ENCODE results near the gene IZUMO1. TPM values are rescaled to one million over a fixed set of nuclear protein-coding genes. Genes with fewer than 3 reads are reported as not detected.

IZUMO1 gene
- total and polyA plus RNA-seq, 2 of the 8 experiments (the other 6 are each of a cell fraction or from before 2014, with no cell fraction given) = 0.33 to 1.8 TPM

DNA sequence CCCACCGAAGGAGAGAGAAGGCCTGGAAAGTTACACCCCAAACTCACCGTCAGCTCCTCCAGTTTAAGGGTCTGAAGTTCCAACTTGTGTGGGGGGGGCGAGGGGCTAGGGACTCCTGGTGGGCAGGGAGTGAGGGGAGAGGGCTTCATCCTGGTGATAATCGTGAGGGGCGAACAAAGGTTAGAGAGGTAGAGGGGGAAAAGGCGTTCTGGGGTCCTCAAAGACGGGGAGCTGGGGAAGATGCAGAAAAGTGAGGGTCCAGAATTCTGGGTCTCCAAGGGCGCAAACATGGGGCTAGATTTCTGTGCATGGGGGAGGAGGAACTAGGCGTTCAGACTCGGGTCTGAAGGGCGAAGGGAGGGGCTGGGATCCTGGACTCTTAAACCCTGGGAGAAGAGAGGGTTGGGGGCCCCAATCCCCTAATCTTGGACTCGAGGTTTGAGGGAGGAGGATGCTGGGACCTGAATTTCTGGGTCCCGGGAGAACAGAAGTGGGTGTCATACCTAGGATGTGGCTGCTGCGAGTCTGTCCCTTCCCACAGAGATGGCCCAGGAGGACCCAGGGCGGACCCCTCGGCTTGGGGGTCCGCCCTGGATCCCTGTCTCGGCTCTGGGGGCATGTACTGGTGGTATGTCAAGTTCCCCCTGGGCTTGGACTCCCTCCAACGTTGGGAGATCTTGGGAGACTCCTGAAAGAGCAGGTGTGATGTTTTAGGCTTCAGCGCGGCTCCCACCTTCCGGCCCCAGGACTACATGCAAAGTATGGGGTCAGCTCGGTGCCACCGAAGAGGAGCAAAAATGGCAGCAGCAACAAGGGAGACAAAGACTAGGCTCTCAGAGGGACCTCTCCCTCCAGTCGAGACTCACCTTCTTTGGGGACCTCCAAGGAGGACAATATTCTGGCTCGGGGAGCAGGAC, 31.7 kb downstream of the IZUMO1 start:
- no peak overlapping the region for H2BK15ac ChIP-seq (ENCODE audit: low read length)
- H3K9ac ChIP-seq (replicated peaks in 1 of 4; ENCODE audit: extremely low read depth in 1 of 4, low read depth in 3 of 4, low read length in 3 of 4) = peak overlapping the region in 3 of 4 experiments; percentile 20 to 29 (median 29); a peak in 4 of 7 replicates
- DNase-seq (ENCODE audit: low read depth in 1 of 2, low spot score in 2 of 2) (no peak), FAIRE-seq (no peak)
- H2BK5ac ChIP-seq (ENCODE audit: low read depth, low read length) = peak overlapping the region; percentile 71; the same call in 1 of the 2 replicates
- ChIA-PET CTCF (ENCODE audit: partially characterized antibody) (interaction anchor here (1.6 to 8.2 kb wide), 4 partner anchors 23 to 69 kb away, joined by 5 to 53 read pairs (median 18); partner anchors contain the start of gene CA11), POLR2A (ENCODE audit: partially characterized antibody) (interaction anchor here (0.8 to 7.7 kb wide), 15 partner anchors 10 to 157 kb away, joined by 3 to 59 read pairs (median 5); partner anchors contain the start of genes CA11, FGF21, FUT2 and IZUMO1)
- peak overlapping the region; percentile 58; the same call in 1 of the 2 replicates for H4K8ac ChIP-seq (ENCODE audit: extremely low read depth, insufficient read depth, low read length)
- peak overlapping the region; percentile 27; the same call in 1 of the 2 replicates for H2BK12ac ChIP-seq (ENCODE audit: low read depth, low read length)
- H3K27ac ChIP-seq (ENCODE audit: low read depth, low read length) = peak overlapping the region; percentile 70; the same call in 1 of the 2 replicates
- H3K23ac ChIP-seq (ENCODE audit: insufficient read length) = no peak overlapping the region
- TF ChIP-seq BACH1 (IDR thresholded peaks at IDR 0.05; ENCODE audit: low read length) = no peak
- 0 out of 2 replicates have a peak, but pooled peaks have one; percentile 1 for TF ChIP-seq SUZ12 (IDR thresholded peaks at IDR 0.05; ENCODE audit: low read length)
- H3K4ac ChIP-seq (replicated peaks; ENCODE audit: insufficient read length, low read depth, low read length) = peak overlapping the region; percentile 21
- 0 out of 2 replicates have a peak overlapping the region, but pooled peaks have one; percentile 30 for H2AFZ ChIP-seq (ENCODE audit: low read length)
- peak overlapping the region; percentile 37 to 76 (median 50) for H3K4me3 ChIP-seq (ENCODE audit: extremely low read depth in 1 of 4, insufficient read depth in 2 of 4, low read depth in 3 of 4, low read length in 4 of 4)
- peak overlapping the region; percentile 78 to 82 for H3K4me2 ChIP-seq (ENCODE audit: insufficient read depth in 1 of 2, low read depth in 2 of 2, low read length in 2 of 2)
- H3K56ac ChIP-seq (replicated peaks; ENCODE audit: insufficient read length, low read depth, low read length) = peak overlapping the region; percentile 67
- H3K23me2 ChIP-seq (ENCODE audit: low read depth, low read length) = peaks cover 19% of the 10 kb centered on the region; the same call in 1 of the 2 replicates
- peak overlapping the region; percentile 61; the same call in 1 of the 2 replicates for H2BK20ac ChIP-seq (ENCODE audit: low read length)
- peak overlapping the region; percentile 25; the same call in 1 of the 2 replicates for H3K18ac ChIP-seq (ENCODE audit: extremely low read depth, low read length)
- H2AK5ac ChIP-seq (ENCODE audit: low read depth, low read length) = no peak overlapping the region
- 0 out of 4 replicates have a peak, but pooled peaks cover 0 to 3% of the 10 kb centered on the region in 2 experiments for H3K9me3 ChIP-seq (ENCODE audit: insufficient read depth in 2 of 2, low read depth in 1 of 2, low read length in 1 of 2)
- no peaks in the 10 kb centered on the region for H3K79me2 ChIP-seq (ENCODE audit: control insufficient read depth in 1 of 2, insufficient read depth in 2 of 2, low read length in 2 of 2)
- peaks cover 0 to 31% (median 12%) of the 10 kb centered on the region in 4 experiments; a peak in 6 of 7 replicates for H3K4me1 ChIP-seq (replicated peaks in 1 of 4; ENCODE audit: control insufficient read depth in 3 of 4, insufficient read depth in 4 of 4, low read length in 3 of 4)
- 80% methylated on average over 25 of the region's 26 CpGs; no CpG with 5 or more reads in 1 of the 2 experiments for WGBS, 2 experiments (ENCODE audit: extremely low coverage in 1 of 2, insufficient coverage in 1 of 2, insufficient read length in 1 of 2, insufficient replicate concordance in 2 of 2, low coverage in 1 of 2, low lambda C conversion rate in 2 of 2, missing lambda C conversion rate in 1 of 2)
- H4K91ac ChIP-seq (replicated peaks; ENCODE audit: insufficient read length, low read length) = peak overlapping the region; percentile 66
- no peaks in the 10 kb centered on the region for H4K20me1 ChIP-seq (replicated peaks in 1 of 2; ENCODE audit: control insufficient read depth in 1 of 2, insufficient read depth in 2 of 2, low read length in 2 of 2)
- H3K27me3 ChIP-seq (replicated peaks in 1 of 4; ENCODE audit: control insufficient read depth in 3 of 4, extremely low read depth in 1 of 4, insufficient read depth in 3 of 4, low read length in 3 of 4) = no peaks in the 10 kb centered on the region
- no peaks in the 10 kb centered on the region for H3K36me3 ChIP-seq (ENCODE audit: control insufficient read depth in 2 of 4, insufficient read depth in 4 of 4, low read length in 3 of 4)
- no peaks in the 10 kb centered on the region for H3K79me1 ChIP-seq (ENCODE audit: low read depth, low read length)
- H2BK120ac ChIP-seq (replicated peaks; ENCODE audit: low read depth, low read length) = no peak overlapping the region
- peak overlapping the region; percentile 42 for H3K14ac ChIP-seq (ENCODE audit: insufficient read length)
- H4K5ac ChIP-seq (ENCODE audit: insufficient read length, low read depth, low read length) = no peak overlapping the region
